RPMI8226 (cell line): Measurements from ENCODE around the gene PCDHGB3.
A peak's percentile ranks its signal among the peaks of the same experiment; 100 is the strongest.
"Not testable (repeated sequence)": the region's sequence is repeated elsewhere in the genome, so short reads cannot be mapped to it uniquely, and the experiment has no call there.

Source experiments
- DNase-seq: peaks from one replicate; pipeline ENCODE4 v3.0.0-alpha.2; 2015

PCDHGB3 gene

GRCh38 chr5:141359790-141360426 is 10.1 kb upstream of the PCDHGB3 start, which contains the start of gene PCDHGB2:
PCDHGB2 (plus strand) TSS chr5:141359994; CDS start chr5:141360136, 142 bp downstream.
- peak; percentile 50 for DNase-seq

- no peak for DNase-seq
Observed at GRCh38 chr5:141360685-141361084, 9.4 kb upstream of the PCDHGB3 start.

- no peak for DNase-seq
Observed at GRCh38 chr5:141362719-141363118, 7.3 kb upstream of the PCDHGB3 start.

GRCh38 chr5:141363952-141364660 is 5.9 kb upstream of the PCDHGB3 start, which contains the start of gene PCDHGA5:
PCDHGA5 (plus strand) TSS chr5:141364162; CDS start chr5:141364331, 169 bp downstream.
- DNase-seq: no peak

- no peak for DNase-seq
Observed at GRCh38 chr5:141366016-141366896, 3.8 kb upstream of the PCDHGB3 start.

GRCh38 chr5:141371572-141372475 is 1.8 kb downstream of the PCDHGB3 start:
- DNase-seq: no peak

GRCh38 chr5:141373673-141374317 is 3.8 kb downstream of the PCDHGB3 start, which contains the start of gene PCDHGA6:
PCDHGA6 (plus strand) TSS chr5:141373891; CDS start chr5:141374084, 193 bp downstream.
- DNase-seq: peak; percentile 38

GRCh38 chr5:141374627-141375026 is 4.6 kb downstream of the PCDHGB3 start:
- DNase-seq: no peak

- not testable (repeated sequence) for DNase-seq
Observed at GRCh38 chr5:141375444-141376155, 5.6 kb downstream of the PCDHGB3 start.

GRCh38 chr5:141382469-141383294 is 12.6 kb downstream of the PCDHGB3 start, which contains the start of gene PCDHGA7:
PCDHGA7 (plus strand) TSS chr5:141382742; CDS start chr5:141382900, 158 bp downstream.
- DNase-seq: peak; percentile 24

GRCh38 chr5:141383345-141383744 is 13.3 kb downstream of the PCDHGB3 start:
- no peak for DNase-seq

GRCh38 chr5:141384471-141385267 is 14.6 kb downstream of the PCDHGB3 start:
- no peak for DNase-seq

- peak; percentile 39 for DNase-seq
Observed at GRCh38 chr5:141387557-141388311, 17.7 kb downstream of the PCDHGB3 start, which contains the start of gene PCDHGB4. PCDHGB4 (plus strand) TSS chr5:141387698; CDS start chr5:141387885, 187 bp downstream.

GRCh38 chr5:141388661-141389060 is 18.6 kb downstream of the PCDHGB3 start:
- DNase-seq: no peak

- DNase-seq: no peak
Observed at GRCh38 chr5:141389153-141390042, 19.4 kb downstream of the PCDHGB3 start.

- peak; percentile 21 for DNase-seq
Observed at GRCh38 chr5:141392429-141393198, 22.6 kb downstream of the PCDHGB3 start, which contains the start of gene PCDHGA8. PCDHGA8 (plus strand) TSS chr5:141392633; CDS start chr5:141392814, 181 bp downstream.
